ENCODE measurements around the gene DBNDD1.
"Not testable (repeated sequence)": the region's sequence is repeated elsewhere in the genome, so short reads cannot be mapped to it uniquely, and the experiment has no call there.

Gene DBNDD1

GRCh38 chr16:90011508-90011819 is 7.8 kb downstream of the DBNDD1 start:
- no peak for DNase-seq (ENCODE audit: low read depth)

GRCh38 chr16:90010676-90011507 is 8.4 kb downstream of the DBNDD1 start:
- DNase-seq (ENCODE audit: low read depth), result no peak

- DNase-seq (ENCODE audit: low read depth), result no peak
Observed at GRCh38 chr16:90009172-90009899, 9.9 kb downstream of the DBNDD1 start.

- DNase-seq (ENCODE audit: low read depth), result no peak
Observed at GRCh38 chr16:90008708-90009145, 10.5 kb downstream of the DBNDD1 start.

GRCh38 chr16:90007635-90008234 is 11.5 kb downstream of the DBNDD1 start:
- not testable (repeated sequence) for DNase-seq (ENCODE audit: low read depth)

GRCh38 chr16:90007015-90007414 is 12.2 kb downstream of the DBNDD1 start:
- DNase-seq (ENCODE audit: low read depth), result no peak

- no peak for DNase-seq (ENCODE audit: low read depth)
Observed at GRCh38 chr16:90005956-90006663, 13.1 kb downstream of the DBNDD1 start.

- no peak for DNase-seq (ENCODE audit: low read depth)
Observed at GRCh38 chr16:90004577-90004976, 14.7 kb downstream of the DBNDD1 start.

- no peak for DNase-seq (ENCODE audit: low read depth)
Observed at GRCh38 chr16:90002759-90003158, 16.5 kb downstream of the DBNDD1 start.

- DNase-seq (ENCODE audit: low read depth), result no peak
Observed at GRCh38 chr16:90001761-90002503, 17.3 kb downstream of the DBNDD1 start.

- no peak for DNase-seq (ENCODE audit: low read depth)
Observed at GRCh38 chr16:90000733-90001427, 18.4 kb downstream of the DBNDD1 start.

GRCh38 chr16:89999831-90000574 is 19.3 kb downstream of the DBNDD1 start:
- no peak for DNase-seq (ENCODE audit: low read depth)

- DNase-seq (ENCODE audit: low read depth), result no peak
Observed at GRCh38 chr16:89996178-89996489, 23.1 kb downstream of the DBNDD1 start.

GRCh38 chr16:89995475-89996177 is 23.6 kb downstream of the DBNDD1 start:
- DNase-seq (ENCODE audit: low read depth), result peak; percentile 31

- peak; percentile 33 for DNase-seq (ENCODE audit: low read depth)
Observed at GRCh38 chr16:89994721-89995474, 24.4 kb downstream of the DBNDD1 start.

- DNase-seq (ENCODE audit: low read depth), result no peak
Observed at GRCh38 chr16:89994389-89994720, 24.9 kb downstream of the DBNDD1 start.

GRCh38 chr16:89993971-89994370 is 25.3 kb downstream of the DBNDD1 start:
- no peak for DNase-seq (ENCODE audit: low read depth)

- DNase-seq (ENCODE audit: low read depth), result no peak
Observed at GRCh38 chr16:89993377-89993776, 25.9 kb downstream of the DBNDD1 start.

- no peak for DNase-seq (ENCODE audit: low read depth)
Observed at GRCh38 chr16:89990799-89991198, 28.5 kb downstream of the DBNDD1 start.

Data from stromal cell of bone marrow (primary cell).